Calu3 (cell line): ENCODE measurements around the gene ZNF267. TPM values are rescaled to one million over a fixed set of nuclear protein-coding genes. Genes with fewer than 3 reads are reported as not detected.
A peak's percentile ranks its signal among the peaks of the same experiment; 100 is the strongest.

Experiments
- BruUV-seq: library from RNA; stranded (reverse); fragments of 400-500 nt; replicated peaks from 2 replicates; lab custom pipeline; 2021; lab: Mats Ljungman, UMichigan
- CTCF ChIA-PET: fragments of 300-600 bp; sonication (Branson Sonifier 250); formaldehyde crosslinking; loops from one replicate; lab custom pipeline; 2022; ENCODE audit warnings: antibody characterized with exemption; lab: Charles Lee
- DNase-seq: peaks from one replicate; pipeline ENCODE4 v3.0.0; 2022
- H3K27ac Mint-ChIP-seq: one replicate; pipeline ENCODE4 v1.8.0; 2022; ENCODE audit warnings: mixed read lengths; ENCODE audit not compliant: unreplicated experiment
- H3K27me3 Mint-ChIP-seq: one replicate; pipeline ENCODE4 v1.8.0; 2022; ENCODE audit warnings: mixed read lengths; ENCODE audit not compliant: unreplicated experiment
- H3K36me3 Mint-ChIP-seq: one replicate; pipeline ENCODE4 v1.8.0; 2022; ENCODE audit warnings: mild to moderate bottlenecking, moderate library complexity, mixed read lengths; ENCODE audit not compliant: insufficient read depth, unreplicated experiment
- H3K4me1 Mint-ChIP-seq: one replicate; pipeline ENCODE4 v1.8.0; 2022; ENCODE audit warnings: mild to moderate bottlenecking, low read depth, mixed read lengths; ENCODE audit not compliant: unreplicated experiment
- H3K4me3 Mint-ChIP-seq: one replicate; pipeline ENCODE4 v1.8.0; 2022; ENCODE audit warnings: mild to moderate bottlenecking, low read depth, moderate library complexity, mixed read lengths; ENCODE audit not compliant: unreplicated experiment
- H3K9me3 Mint-ChIP-seq: one replicate; pipeline ENCODE4 v1.8.0; 2022; ENCODE audit warnings: low read depth, mixed read lengths; ENCODE audit not compliant: unreplicated experiment
- CTCF ChIP-seq: fragments of 200-600 bp; IDR thresholded peaks from one replicate; pipeline ENCODE4 v1.8.0; 2022; ENCODE audit warnings: antibody characterized with exemption; ENCODE audit not compliant: unreplicated experiment
- intact Hi-C: fragments of 100-400 bp; cut with micrococcal nuclease; formaldehyde crosslinking; loops from one replicate; pipeline ENCODE4 v1.10.0; 2022; ENCODE audit not compliant: unreplicated experiment
- total RNA-seq: library from RNA; stranded (reverse); gene quantifications from 2 replicates; pipeline ENCODE4 v1.2.3, GENCODE V29; 2022

ZNF267 gene
- total RNA-seq, 1 experiment from 2014 or later, result 31.3 TPM

- Mint-ChIP-seq H3K9me3 (peaks cover 7% of the 10 kb centered on the region), H3K36me3 (peaks cover 82% of the 10 kb centered on the region), H3K4me1 (peaks cover 14% of the 10 kb centered on the region), H3K27me3 (peaks cover under 1% of the 10 kb centered on the region), H3K4me3 (peak overlapping the region; percentile 74), H3K27ac (peak overlapping the region; percentile 96)
- CTCF ChIA-PET, result interaction anchor here (1.7 kb wide), 1 partner anchor 7 kb away, joined by 4 read pairs; no protein-coding TSS in a partner anchor
- DNase-seq, result no peak
- no peak for TF ChIP-seq CTCF
- intact Hi-C loops, result loop anchor here (5.0 kb wide), 1 partner anchor 369 kb away; the partner anchor contains the start of gene RUSF1
- no TSS peak for BruUV-seq
Observed at GRCh38 chr16:31875928-31876547, 2.4 kb downstream of the ZNF267 start.

GRCh38 chr16:31876951-31877828, 3.6 kb downstream of the ZNF267 start:
- H3K27me3 Mint-ChIP-seq, result no peaks in the 10 kb centered on the region
- peaks cover 91% of the 10 kb centered on the region for H3K36me3 Mint-ChIP-seq
- no peak for TF ChIP-seq CTCF
- DNase-seq, result peak; percentile 30
- peaks cover 14% of the 10 kb centered on the region for H3K4me1 Mint-ChIP-seq
- H3K27ac Mint-ChIP-seq, result peak overlapping the region; percentile 81
- CTCF ChIA-PET, result interaction anchor here (0.7 to 1.7 kb wide), 3 partner anchors 8 to 18 kb away, joined by 3 to 4 read pairs (median 3); no protein-coding TSS in a partner anchor
- intact Hi-C loops, result loop anchor here (5.0 kb wide), 1 partner anchor 370 kb away; the partner anchor contains the start of gene RUSF1
- H3K9me3 Mint-ChIP-seq, result peaks cover 7% of the 10 kb centered on the region
- H3K4me3 Mint-ChIP-seq, result peak overlapping the region; percentile 65
- no TSS peak for BruUV-seq

GRCh38 chr16:31877876-31878642, 4.5 kb downstream of the ZNF267 start:
- intact Hi-C loops, result loop anchor here (5.0 kb wide), 1 partner anchor 371 kb away; the partner anchor contains the start of gene RUSF1
- no TSS peak for BruUV-seq
- Mint-ChIP-seq H3K9me3 (peaks cover 7% of the 10 kb centered on the region), H3K27me3 (no peaks in the 10 kb centered on the region), H3K36me3 (peaks cover 86% of the 10 kb centered on the region), H3K4me1 (peaks cover 14% of the 10 kb centered on the region), H3K4me3 (peak overlapping the region; percentile 65), H3K27ac (peak overlapping the region; percentile 81)
- TF ChIP-seq CTCF, result no peak
- DNase-seq, result no peak
- CTCF ChIA-PET, result interaction anchor here (0.7 to 1.7 kb wide), 3 partner anchors 9 to 19 kb away, joined by 3 to 4 read pairs (median 3); no protein-coding TSS in a partner anchor

GRCh38 chr16:31879937-31880321, 6.3 kb downstream of the ZNF267 start:
- no peak overlapping the region for H3K27ac Mint-ChIP-seq
- no peak overlapping the region for H3K4me3 Mint-ChIP-seq
- no peaks in the 10 kb centered on the region for H3K27me3 Mint-ChIP-seq
- no TSS peak for BruUV-seq
- DNase-seq, result no peak
- intact Hi-C loops, result loop anchor here (5.0 kb wide), 1 partner anchor 373 kb away; the partner anchor contains the start of gene RUSF1
- peaks cover 7% of the 10 kb centered on the region for H3K9me3 Mint-ChIP-seq
- peaks cover 14% of the 10 kb centered on the region for H3K4me1 Mint-ChIP-seq
- no peak for TF ChIP-seq CTCF
- H3K36me3 Mint-ChIP-seq, result peaks cover 83% of the 10 kb centered on the region
- CTCF ChIA-PET, result no interaction called here
